ENCODE results near the gene TNK1.

Gene TNK1

DNA sequence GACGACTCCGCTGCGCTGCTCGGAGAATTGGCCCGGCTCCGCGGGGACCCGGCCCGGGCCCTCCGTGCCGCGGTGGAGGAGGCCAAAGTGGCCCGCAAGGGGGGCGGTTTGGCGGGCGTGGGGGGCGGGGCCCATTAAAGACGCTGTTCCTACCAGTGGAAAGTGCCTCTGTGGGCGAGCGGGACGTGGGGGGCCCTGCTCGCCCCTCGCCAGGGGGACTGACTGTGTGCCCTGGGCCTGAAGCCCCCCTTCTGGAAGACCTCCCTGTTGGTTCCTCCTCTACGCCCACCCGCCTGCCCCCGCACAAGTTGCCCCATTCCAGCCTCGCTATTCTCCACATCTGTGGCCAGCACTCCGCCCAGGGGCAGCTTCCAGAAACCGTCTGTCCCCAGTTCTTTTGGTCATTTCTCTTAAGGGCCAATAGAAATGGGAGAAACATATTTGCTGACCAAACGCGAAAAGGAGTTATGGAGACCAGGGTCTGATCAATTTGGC lies 56.5 kb downstream of the TNK1 start:
- no peak for DNase-seq

DNA sequence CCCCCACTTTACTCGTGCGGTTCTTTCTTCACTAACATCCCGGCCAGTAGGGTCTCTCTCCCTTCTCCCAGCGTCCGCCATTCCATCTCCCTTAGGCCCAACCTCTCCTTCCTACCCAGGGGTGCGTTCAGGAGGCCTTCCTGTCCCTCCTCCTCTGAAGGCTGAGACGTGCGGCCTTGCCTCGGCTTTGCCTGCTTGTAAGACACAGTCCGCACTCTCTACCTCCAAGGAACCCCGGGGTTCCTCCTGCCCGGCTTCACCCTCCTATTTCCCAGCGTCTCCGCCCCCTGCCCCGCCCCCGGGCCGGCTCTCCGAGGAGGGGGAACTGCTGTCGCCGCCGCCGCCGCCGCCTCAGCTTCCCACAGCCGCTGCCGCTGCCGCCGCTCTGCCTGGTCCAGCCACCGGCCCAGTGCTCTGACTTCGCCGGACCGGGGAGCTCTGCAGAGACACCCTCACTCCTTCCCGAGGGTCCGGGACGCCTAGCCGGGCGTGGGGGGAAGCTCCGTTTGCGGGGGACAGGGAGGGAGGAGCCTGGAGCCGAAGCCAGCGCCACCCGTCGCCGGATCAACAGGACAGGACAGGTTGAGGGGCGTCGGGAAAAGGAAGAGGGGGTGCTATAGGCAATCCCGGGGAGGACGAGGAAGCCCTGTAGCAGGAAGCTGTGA lies 57.2 kb downstream of the TNK1 start:
- peak; percentile 59 for DNase-seq

DNA sequence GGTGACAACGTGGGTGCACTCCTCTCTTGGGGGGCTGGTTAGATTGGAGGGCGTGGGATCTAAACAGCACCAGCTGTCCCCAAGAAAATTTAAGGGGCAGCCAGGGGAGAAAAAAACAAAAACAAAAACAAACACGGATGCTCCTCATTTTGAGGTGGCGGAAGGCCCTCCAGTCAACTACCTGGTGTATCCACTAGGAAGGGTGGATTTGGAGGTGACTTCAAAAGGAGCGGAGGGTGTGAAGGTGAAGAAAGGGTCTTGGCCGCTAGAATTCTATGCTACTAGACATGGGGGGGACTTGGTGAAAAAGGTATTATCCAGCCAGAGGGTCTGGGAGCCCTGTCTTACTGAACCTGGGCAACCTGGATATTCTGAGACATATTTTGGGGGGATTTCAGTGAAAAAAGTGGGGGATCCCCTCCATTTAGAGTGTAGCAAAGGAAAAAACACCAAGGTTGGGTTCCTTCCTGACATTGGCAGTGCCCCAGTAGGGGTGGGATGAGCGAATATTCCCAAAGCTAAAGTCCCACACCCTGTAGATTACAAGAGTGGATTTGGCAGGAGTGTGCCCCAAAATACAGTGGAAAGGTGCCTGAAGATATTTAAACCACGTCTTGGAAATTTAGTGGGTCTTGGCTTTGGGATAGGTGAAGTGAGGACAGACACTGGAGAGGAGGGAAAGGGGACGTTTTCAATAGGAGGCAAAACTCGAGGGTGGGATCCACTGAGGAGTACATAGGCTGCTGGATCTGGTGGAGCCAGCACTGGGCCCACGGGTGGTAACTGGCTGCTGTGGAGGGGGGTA lies 58.0 kb downstream of the TNK1 start:
- no peak for DNase-seq

Measured in NCI-H69 (cell line).